PFSK-1 (cell line): ENCODE results near the gene GSG1.

Experiments
- POLR2AphosphoS5 ChIP-seq: IDR thresholded peaks from 2 replicates; pipeline ENCODE4 v1.6.1; 2012; ENCODE audit warnings: low read depth, mild to moderate bottlenecking, control low read depth, low read length, moderate library complexity
- SIN3A ChIP-seq: IDR thresholded peaks from 2 replicates; pipeline ENCODE4 v1.6.1; 2012; ENCODE audit warnings: mild to moderate bottlenecking, low read length, moderate library complexity, borderline replicate concordance; ENCODE audit not compliant: insufficient read depth
- TAF1 ChIP-seq: IDR thresholded peaks from 2 replicates; pipeline ENCODE4 v1.6.1; 2012; ENCODE audit warnings: low read length, control low read depth, borderline replicate concordance; ENCODE audit not compliant: insufficient read depth
- TF ChIP-seq, protein P1 (sequence below), 2 experiments: IDR thresholded peaks; 2 replicates each; pipeline versions ENCODE4 v1.6.1 to v1.8.0; 2011 to 2012; ENCODE audit warnings: low read depth in 2 of 2, low read length in 2 of 2, control low read depth in 1 of 2, inconsistent platforms in 1 of 2, mild to moderate bottlenecking in 1 of 2, moderate library complexity in 1 of 2; ENCODE audit not compliant: insufficient read depth in 1 of 2

DNA sequence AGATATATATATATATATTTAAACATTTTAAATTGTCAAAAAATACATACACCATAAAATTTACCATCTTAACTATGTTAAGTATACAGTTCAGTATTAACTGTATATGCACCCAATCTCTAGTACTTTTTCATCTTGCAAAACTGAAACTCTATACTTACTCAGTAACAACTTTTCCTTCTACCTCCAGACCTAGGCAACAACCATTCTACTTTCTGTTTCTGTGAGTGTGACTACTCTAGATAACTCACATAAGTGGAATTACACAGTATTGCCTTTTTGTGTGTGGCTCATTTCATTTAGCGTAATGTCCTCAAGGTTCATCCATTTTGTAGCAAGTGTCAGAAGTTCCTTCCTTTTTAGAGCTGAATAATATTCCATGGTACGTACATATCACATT lies 51.0 kb downstream of the GSG1 start:
- no peak for TF ChIP-seq POLR2AphosphoS5
- TF ChIP-seq TAF1 = no peak
- TF ChIP-seq SIN3A = no peak
- TF ChIP-seq, protein P1, sequence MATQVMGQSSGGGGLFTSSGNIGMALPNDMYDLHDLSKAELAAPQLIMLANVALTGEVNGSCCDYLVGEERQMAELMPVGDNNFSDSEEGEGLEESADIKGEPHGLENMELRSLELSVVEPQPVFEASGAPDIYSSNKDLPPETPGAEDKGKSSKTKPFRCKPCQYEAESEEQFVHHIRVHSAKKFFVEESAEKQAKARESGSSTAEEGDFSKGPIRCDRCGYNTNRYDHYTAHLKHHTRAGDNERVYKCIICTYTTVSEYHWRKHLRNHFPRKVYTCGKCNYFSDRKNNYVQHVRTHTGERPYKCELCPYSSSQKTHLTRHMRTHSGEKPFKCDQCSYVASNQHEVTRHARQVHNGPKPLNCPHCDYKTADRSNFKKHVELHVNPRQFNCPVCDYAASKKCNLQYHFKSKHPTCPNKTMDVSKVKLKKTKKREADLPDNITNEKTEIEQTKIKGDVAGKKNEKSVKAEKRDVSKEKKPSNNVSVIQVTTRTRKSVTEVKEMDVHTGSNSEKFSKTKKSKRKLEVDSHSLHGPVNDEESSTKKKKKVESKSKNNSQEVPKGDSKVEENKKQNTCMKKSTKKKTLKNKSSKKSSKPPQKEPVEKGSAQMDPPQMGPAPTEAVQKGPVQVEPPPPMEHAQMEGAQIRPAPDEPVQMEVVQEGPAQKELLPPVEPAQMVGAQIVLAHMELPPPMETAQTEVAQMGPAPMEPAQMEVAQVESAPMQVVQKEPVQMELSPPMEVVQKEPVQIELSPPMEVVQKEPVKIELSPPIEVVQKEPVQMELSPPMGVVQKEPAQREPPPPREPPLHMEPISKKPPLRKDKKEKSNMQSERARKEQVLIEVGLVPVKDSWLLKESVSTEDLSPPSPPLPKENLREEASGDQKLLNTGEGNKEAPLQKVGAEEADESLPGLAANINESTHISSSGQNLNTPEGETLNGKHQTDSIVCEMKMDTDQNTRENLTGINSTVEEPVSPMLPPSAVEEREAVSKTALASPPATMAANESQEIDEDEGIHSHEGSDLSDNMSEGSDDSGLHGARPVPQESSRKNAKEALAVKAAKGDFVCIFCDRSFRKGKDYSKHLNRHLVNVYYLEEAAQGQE (IDR thresholded peaks at IDR 0.05; ENCODE audit: insufficient read depth in 1 of 2, low read depth in 2 of 2, low read length in 2 of 2) = no peak
